GM12892 (cell line): ENCODE results near the gene ZBTB9.

ENCODE experiments used
- POLR2A ChIP-seq: IDR thresholded peaks from 2 replicates; pipeline ENCODE4 v1.6.1; 2011; ENCODE audit warnings: low read depth, low read length, control low read depth
- POLR2AphosphoS5 ChIP-seq: IDR thresholded peaks from 2 replicates; pipeline ENCODE4 v1.6.1; 2011; ENCODE audit warnings: low read depth, low read length, control low read depth

DNA sequence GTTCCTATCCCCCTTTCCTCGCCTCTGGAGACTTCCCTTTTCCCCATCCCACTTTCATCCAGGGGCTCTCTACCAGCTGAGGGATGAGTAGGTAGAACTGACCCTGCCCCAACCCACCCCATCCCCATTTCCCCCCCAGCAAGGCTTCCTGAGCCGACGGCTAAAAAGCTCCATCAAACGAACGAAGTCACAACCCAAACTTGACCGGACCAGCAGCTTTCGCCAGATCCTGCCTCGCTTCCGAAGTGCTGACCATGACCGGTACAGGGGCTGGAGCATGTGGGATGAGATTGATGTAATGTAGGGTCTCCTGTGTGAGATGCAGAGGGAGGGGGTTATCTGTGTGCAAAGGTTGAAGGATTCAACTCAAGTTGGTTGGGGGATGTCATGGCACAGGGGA lies 21.8 kb upstream of the ZBTB9 start:
- TF ChIP-seq POLR2A (no peak), POLR2AphosphoS5 (no peak)
